H9 (cell line): Measurements from ENCODE around the gene CSF1. TPM values are rescaled to one million over a fixed set of nuclear protein-coding genes. Genes with fewer than 3 reads are reported as not detected.

Experiments used
- DNase-seq: peaks from one replicate; pipeline ENCODE4 v3.0.0-alpha.2; 2017
- H2AFZ ChIP-seq: one replicate; pipeline ENCODE4 v1.6.1; 2013; ENCODE audit warnings: mild to moderate bottlenecking, low read length, control low read depth, moderate library complexity
- H2AK5ac ChIP-seq: 2 replicates; pipeline ENCODE4 v1.6.1; 2013; ENCODE audit warnings: low read length, control low read depth, mixed read lengths; ENCODE audit not compliant: insufficient read length
- H2BK120ac ChIP-seq: one replicate; pipeline ENCODE4 v1.6.1; 2013; ENCODE audit warnings: low read depth, mild to moderate bottlenecking, low read length, control low read depth, inconsistent platforms; ENCODE audit not compliant: poor library complexity, severe bottlenecking
- H2BK12ac ChIP-seq: 2 replicates; pipeline ENCODE4 v1.6.1; 2013; ENCODE audit warnings: low read length, control low read depth, mixed read lengths, low read depth; ENCODE audit not compliant: insufficient read length
- H2BK15ac ChIP-seq: 2 replicates; pipeline ENCODE4 v1.6.1; 2013; ENCODE audit warnings: low read depth, low read length, control low read depth
- H2BK20ac ChIP-seq: one replicate; pipeline ENCODE4 v1.6.1; 2013; ENCODE audit warnings: low read depth, mild to moderate bottlenecking, low read length, control low read depth, inconsistent platforms; ENCODE audit not compliant: poor library complexity, severe bottlenecking
- H2BK5ac ChIP-seq: 2 replicates; pipeline ENCODE4 v1.6.1; 2013; ENCODE audit warnings: low read length, control low read depth, mixed read lengths; ENCODE audit not compliant: insufficient read length
- H3K14ac ChIP-seq: 2 replicates; pipeline ENCODE4 v1.6.1; 2013; ENCODE audit warnings: low read length, control low read depth; ENCODE audit not compliant: insufficient read depth
- H3K18ac ChIP-seq: 2 replicates; pipeline ENCODE4 v1.6.1; 2013; ENCODE audit warnings: low read depth, mild to moderate bottlenecking, mixed read lengths, low read length, control low read depth; ENCODE audit not compliant: insufficient read length
- H3K23ac ChIP-seq: 2 replicates; pipeline ENCODE4 v1.6.1; 2013; ENCODE audit warnings: low read length, control low read depth, mixed read lengths, low read depth; ENCODE audit not compliant: insufficient read length
- H3K23me2 ChIP-seq: 2 replicates; pipeline ENCODE4 v1.6.1; 2013; ENCODE audit warnings: low read depth, mild to moderate bottlenecking, mixed read lengths, low read length, control low read depth; ENCODE audit not compliant: insufficient read length, poor library complexity, severe bottlenecking
- H3K27ac ChIP-seq: 2 replicates; pipeline ENCODE4 v1.5.1; 2013; ENCODE audit warnings: low read length, control low read depth, mixed read lengths, low read depth; ENCODE audit not compliant: insufficient read length
- H3K27me3 ChIP-seq: 2 replicates; pipeline ENCODE4 v1.6.1; 2013; ENCODE audit warnings: low read length, control low read depth, inconsistent platforms; ENCODE audit not compliant: insufficient read depth
- H3K4ac ChIP-seq: 2 replicates; pipeline ENCODE4 v1.6.1; 2013; ENCODE audit warnings: low read depth, mild to moderate bottlenecking, control low read depth, inconsistent platforms, low read length, moderate library complexity
- H3K4me1 ChIP-seq: 2 replicates; pipeline ENCODE4 v1.6.1; 2013; ENCODE audit warnings: low read length, control low read depth, inconsistent platforms; ENCODE audit not compliant: insufficient read depth
- H3K4me2 ChIP-seq: 2 replicates; pipeline ENCODE4 v1.6.1; 2013; ENCODE audit warnings: low read length, control low read depth, mixed read lengths; ENCODE audit not compliant: insufficient read length, insufficient read depth
- H3K56ac ChIP-seq: 2 replicates; pipeline ENCODE4 v1.6.1; 2013; ENCODE audit warnings: low read depth, mild to moderate bottlenecking, mixed read lengths, low read length, control low read depth; ENCODE audit not compliant: insufficient read length
- H3K79me1 ChIP-seq: 2 replicates; pipeline ENCODE4 v1.6.1; 2013; ENCODE audit warnings: low read depth, mild to moderate bottlenecking, moderate library complexity, low read length, control low read depth, inconsistent platforms; ENCODE audit not compliant: insufficient read depth, poor library complexity, severe bottlenecking
- H3K79me2 ChIP-seq: 2 replicates; pipeline ENCODE4 v1.6.1; 2013; ENCODE audit warnings: low read length, control low read depth, inconsistent platforms; ENCODE audit not compliant: insufficient read depth
- H3K9ac ChIP-seq: 2 replicates; pipeline ENCODE4 v1.6.1; 2013; ENCODE audit warnings: low read length, control low read depth, mixed read lengths; ENCODE audit not compliant: insufficient read length; ENCODE audit errors: extremely low read depth
- H3K9me3 ChIP-seq: one replicate; pipeline ENCODE4 v1.6.1; 2013; ENCODE audit warnings: low read depth, low read length, inconsistent platforms; ENCODE audit not compliant: control insufficient read depth
- H3T11ph ChIP-seq: one replicate; pipeline ENCODE4 v1.6.1; 2013; ENCODE audit warnings: mild to moderate bottlenecking, low read length, control low read depth, inconsistent platforms
- H4K20me1 ChIP-seq: one replicate; pipeline ENCODE4 v1.6.1; 2013; ENCODE audit not compliant: control insufficient read depth, insufficient read length, insufficient read depth
- H4K5ac ChIP-seq: 2 replicates; pipeline ENCODE4 v1.6.1; 2013; ENCODE audit warnings: low read depth, mild to moderate bottlenecking, mixed read lengths, low read length, control low read depth; ENCODE audit not compliant: insufficient read length
- H4K8ac ChIP-seq: replicated peaks from 2 replicates; pipeline ENCODE4 v1.6.1; 2013; ENCODE audit warnings: low read length, control low read depth, mixed read lengths, low read depth; ENCODE audit not compliant: insufficient read length
- H4K91ac ChIP-seq: 2 replicates; pipeline ENCODE4 v1.6.1; 2013; ENCODE audit warnings: low read depth, mild to moderate bottlenecking, moderate library complexity, mixed read lengths, low read length, control low read depth; ENCODE audit not compliant: insufficient read length
- H3K27ac Mint-ChIP-seq, 3 experiments: 2 replicates in 2 of 3; 3 replicates in 1 of 3; pipeline ENCODE4 v1.8.0; 2020 to 2021; ENCODE audit warnings: mixed read lengths in 3 of 3, mild to moderate bottlenecking in 1 of 3, moderate library complexity in 1 of 3
- H3K27me3 Mint-ChIP-seq: 2 replicates; pipeline ENCODE4 v1.8.0; 2021; ENCODE audit warnings: low read depth, mild to moderate bottlenecking, moderate library complexity, mixed read lengths
- H3K36me3 Mint-ChIP-seq, 3 experiments: 2 replicates in 2 of 3; 3 replicates in 1 of 3; pipeline ENCODE4 v1.8.0; 2020 to 2021; ENCODE audit warnings: low read depth in 3 of 3, mixed read lengths in 3 of 3; ENCODE audit not compliant: insufficient read depth in 1 of 3
- H3K4me1 Mint-ChIP-seq, 2 experiments: 2 replicates each; pipeline ENCODE4 v1.8.0; 2020; ENCODE audit warnings: mixed read lengths in 2 of 2
- H3K4me3 Mint-ChIP-seq, 2 experiments: 2 replicates in 1 of 2; 3 replicates in 1 of 2; pipeline ENCODE4 v1.8.0; 2020 to 2021; ENCODE audit warnings: mild to moderate bottlenecking in 2 of 2, mixed read lengths in 2 of 2, moderate library complexity in 1 of 2
- H3K9me3 Mint-ChIP-seq, 2 experiments: 2 replicates in 1 of 2; 3 replicates in 1 of 2; pipeline ENCODE4 v1.8.0; 2020; ENCODE audit warnings: mild to moderate bottlenecking in 2 of 2, mixed read lengths in 2 of 2, moderate library complexity in 1 of 2
- CTCF ChIP-seq: fragments of 200-600 bp; sonication (generic); conservative IDR thresholded peaks from 3 replicates; pipeline ENCODE4 v1.8.0; 2021; ENCODE audit warnings: antibody characterized with exemption, mild to moderate bottlenecking
- total RNA-seq: library from RNA; stranded (reverse); gene quantifications from 2 replicates; pipeline ENCODE4 v1.2.1, GENCODE V29; 2021

Gene CSF1
- total RNA-seq, 1 experiment from 2014 or later: 2.3 TPM

DNA sequence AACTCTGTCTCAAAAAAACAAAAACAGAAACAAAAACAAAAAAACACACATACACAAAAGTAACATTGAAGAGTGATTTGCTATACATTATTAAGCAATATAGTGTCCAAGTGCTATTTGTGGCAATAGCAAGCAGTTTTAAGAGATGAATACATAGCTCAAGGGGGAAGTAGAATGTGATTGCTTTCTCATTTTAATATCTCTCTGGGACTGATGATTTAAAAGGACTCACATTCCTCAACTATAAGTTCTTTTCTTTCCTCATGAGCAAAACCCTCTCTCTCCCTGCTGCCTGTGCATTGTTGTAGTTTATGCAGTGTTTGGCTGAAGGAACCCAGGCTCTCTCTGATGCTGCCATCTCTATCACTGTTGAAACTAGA lies 47.0 kb upstream of the CSF1 start:
- Histone ChIP-seq H3K27ac (no peak overlapping the region), H3K14ac (no peak overlapping the region)
- peaks cover 20 to 21% of the 10 kb centered on the region in 2 experiments for H3K4me1 Mint-ChIP-seq

More for the DNA sequence above, 47.0 kb upstream of the CSF1 start:
- no peak overlapping the region for H2BK120ac ChIP-seq
- H3K9me3 ChIP-seq: no peaks in the 10 kb centered on the region
- peaks cover 7% of the 10 kb centered on the region; the same call in 1 of the 2 replicates for H3K4me1 ChIP-seq
- no peak overlapping the region for H2BK15ac ChIP-seq
- H3K27me3 ChIP-seq: no peaks in the 10 kb centered on the region
- H3K27ac Mint-ChIP-seq: no peak overlapping the region
- H3K56ac ChIP-seq: no peak overlapping the region
- H3K9ac ChIP-seq: no peak overlapping the region
- H4K5ac ChIP-seq: no peak overlapping the region
- no peak overlapping the region for H3K4me3 Mint-ChIP-seq
- no peak overlapping the region for H3K4ac ChIP-seq
- H3K79me1 ChIP-seq: no peaks in the 10 kb centered on the region
- H4K91ac ChIP-seq: no peak overlapping the region
- no peaks in the 10 kb centered on the region for H3K23me2 ChIP-seq
- H4K20me1 ChIP-seq: no peaks in the 10 kb centered on the region
- peaks cover 24 to 29% of the 10 kb centered on the region in 2 experiments; a peak in 4 of 5 replicates for H3K9me3 Mint-ChIP-seq
- no peak overlapping the region for H3K23ac ChIP-seq
- no peak for TF ChIP-seq CTCF
- H3K79me2 ChIP-seq: no peaks in the 10 kb centered on the region
- no peak overlapping the region for H2BK20ac ChIP-seq
- H3K36me3 Mint-ChIP-seq: peaks cover 12 to 42% (median 12%) of the 10 kb centered on the region in 3 experiments; a peak in 6 of 7 replicates
- no peak overlapping the region for H3K18ac ChIP-seq
- no peak for DNase-seq
- no peak overlapping the region for H2AK5ac ChIP-seq
- no peak overlapping the region for H3T11ph ChIP-seq
- H2AFZ ChIP-seq: no peak overlapping the region
- H3K4me2 ChIP-seq: no peak overlapping the region
- H2BK12ac ChIP-seq: no peak overlapping the region
- no peak overlapping the region for H4K8ac ChIP-seq
- H3K27me3 Mint-ChIP-seq: peaks cover 5% of the 10 kb centered on the region
- no peak overlapping the region for H2BK5ac ChIP-seq
